Activated CD4-positive, alpha-beta T cell treated with anti-CD3 and anti-CD28 coated beads, Interleukin-2, Interleukin-4, amounts not matched to agents 100 ng/mL and 50 ng/mL, durations not matched to agents 16 hours and 8 hours (primary cell): ENCODE data around the gene COL15A1.

Source experiments
- DNase-seq: peaks from one replicate; pipeline ENCODE4 v3.0.0-alpha.2; 2020; ENCODE audit warnings: low spot score

Gene COL15A1

GRCh38 chr9:99015448-99015847 is 71.7 kb downstream of the COL15A1 start:
- DNase-seq: no peak

GRCh38 chr9:99015890-99016289 is 72.2 kb downstream of the COL15A1 start:
- no peak for DNase-seq

- no peak for DNase-seq
Measured at GRCh38 chr9:99016681-99017387, 73.1 kb downstream of the COL15A1 start.

- DNase-seq: no peak
Measured at GRCh38 chr9:99018653-99019052, 74.9 kb downstream of the COL15A1 start.

- no peak for DNase-seq
Measured at GRCh38 chr9:99019510-99020331, 76.0 kb downstream of the COL15A1 start.

GRCh38 chr9:99020786-99021436 is 77.2 kb downstream of the COL15A1 start:
- DNase-seq: no peak

GRCh38 chr9:99021512-99021911 is 77.8 kb downstream of the COL15A1 start:
- no peak for DNase-seq

- no peak for DNase-seq
Measured at GRCh38 chr9:99023231-99023630, 79.5 kb downstream of the COL15A1 start.

- DNase-seq: no peak
Measured at GRCh38 chr9:99023831-99024230, 80.1 kb downstream of the COL15A1 start.

- DNase-seq: no peak
Measured at GRCh38 chr9:99024959-99025358, 81.3 kb downstream of the COL15A1 start.

- no peak for DNase-seq
Measured at GRCh38 chr9:99025616-99026270, 82.0 kb downstream of the COL15A1 start.

GRCh38 chr9:99026271-99026955 is 82.7 kb downstream of the COL15A1 start:
- no peak for DNase-seq

GRCh38 chr9:99026956-99027298 is 83.2 kb downstream of the COL15A1 start:
- no peak for DNase-seq

GRCh38 chr9:99027443-99027842 is 83.7 kb downstream of the COL15A1 start:
- no peak for DNase-seq

- DNase-seq: no peak
Measured at GRCh38 chr9:99029083-99029645, 85.5 kb downstream of the COL15A1 start.

GRCh38 chr9:99030092-99030511 is 86.4 kb downstream of the COL15A1 start:
- no peak for DNase-seq

GRCh38 chr9:99030610-99031109 is 87.0 kb downstream of the COL15A1 start:
- DNase-seq: no peak

GRCh38 chr9:99031319-99031718 is 87.6 kb downstream of the COL15A1 start:
- DNase-seq: no peak

GRCh38 chr9:99031994-99032393 is 88.3 kb downstream of the COL15A1 start:
- no peak for DNase-seq

- no peak for DNase-seq
Measured at GRCh38 chr9:99034149-99034548, 90.4 kb downstream of the COL15A1 start.

- no peak for DNase-seq
Measured at GRCh38 chr9:99035313-99035712, 91.6 kb downstream of the COL15A1 start.
